A549 (cell line): ENCODE data around the gene DEXI. TPM values are rescaled to one million over a fixed set of nuclear protein-coding genes. Genes with fewer than 3 reads are reported as not detected.

Experiments used
- ATAC-seq, 2 experiments: fragments of 200-7000 bp in 1 of 2; fragments of >200 bp in 1 of 2; cut with Nextera tagmentation in 1 of 2; cut with Tn5 transposase in 1 of 2; 3 replicates each; pipeline versions ENCODE4 v1.8.0 to v1.9.1; 2018 to 2020; ENCODE audit warnings: mild to moderate bottlenecking in 1 of 2, moderate library complexity in 1 of 2
- CTCF ChIA-PET: fragments of 300-600 bp; sonication (Branson Sonifier 250); formaldehyde crosslinking; extraction: SDS; loops from one replicate; lab custom pipeline; 2021; ENCODE audit warnings: antibody characterized with exemption, inconsistent platforms; lab: Yijun Ruan, JAX
- POLR2A ChIA-PET: fragments of 350-600 bp; formaldehyde crosslinking; extraction: SDS; loops from one replicate; lab custom pipeline; 2021; ENCODE audit warnings: antibody characterized with exemption, inconsistent platforms; lab: Yijun Ruan, JAX
- DNase-seq, 2 experiments: peaks; one replicate each; pipeline versions ENCODE4 v3.0.0 to v3.0.0-alpha.2; 2011 to 2016; ENCODE audit warnings: low read depth in 1 of 2, low spot score in 1 of 2
- FAIRE-seq: peaks from 2 replicates; lab custom pipeline; 2011; peaks lifted over from hg19 to GRCh38; lab: Jason Lieb, UNC
- H3K27ac ChIP-seq, 2 experiments: fragments of >200 bp; sonication (Bioruptor Twin); formaldehyde crosslinking; 3 replicates each; pipeline ENCODE4 v1.5.1; 2016 to 2017
- H3K4me1 ChIP-seq: fragments of >200 bp; sonication (Bioruptor Twin); formaldehyde crosslinking; 3 replicates; pipeline ENCODE4 v1.6.1; 2016
- H3K4me2 ChIP-seq: fragments of >200 bp; sonication (Bioruptor Twin); formaldehyde crosslinking; 3 replicates; pipeline ENCODE4 v1.6.1; 2016
- H3K4me3 ChIP-seq: fragments of >200 bp; sonication (Bioruptor Twin); formaldehyde crosslinking; 3 replicates; pipeline ENCODE4 v1.5.1; 2016
- H3K9me3 ChIP-seq: fragments of >200 bp; sonication (Bioruptor Twin); formaldehyde crosslinking; 3 replicates; pipeline ENCODE4 v1.6.1; 2016
- CHD2 ChIP-seq: fragments of 150-350 bp; IDR thresholded peaks from 2 replicates; pipeline ENCODE4 v1.6.1; 2014; ENCODE audit warnings: low read length; ENCODE audit not compliant: partially characterized antibody
- EHF ChIP-seq: fragments of 250-450 bp; sonication (Bioruptor Pico); IDR thresholded peaks from 2 replicates; pipeline ENCODE4 v1.5.0; 2020; ENCODE audit warnings: mild to moderate bottlenecking
- EHMT2 ChIP-seq: fragments of 200-600 bp; sonication (generic); IDR thresholded peaks from 2 replicates; pipeline ENCODE4 v1.6.1; 2016; ENCODE audit warnings: antibody characterized with exemption, low read depth, mild to moderate bottlenecking, moderate library complexity
- FOXS1 ChIP-seq: fragments of 250-450 bp; sonication (Bioruptor Pico); IDR thresholded peaks from 2 replicates; pipeline ENCODE4 v1.5.0; 2020; ENCODE audit warnings: mild to moderate bottlenecking, moderate library complexity
- HEYL ChIP-seq: fragments of 250-450 bp; sonication (Bioruptor Pico); IDR thresholded peaks from 2 replicates; pipeline ENCODE4 v1.8.0; 2021; ENCODE audit warnings: mild to moderate bottlenecking, moderate library complexity
- HMGXB4 ChIP-seq: fragments of 250-450 bp; sonication (Bioruptor Pico); IDR thresholded peaks from 2 replicates; pipeline ENCODE4 v1.5.0; 2021; ENCODE audit warnings: mild to moderate bottlenecking, moderate library complexity, borderline replicate concordance
- KDM1A ChIP-seq: fragments of 200-600 bp; sonication (generic); IDR thresholded peaks from 2 replicates; pipeline ENCODE4 v1.6.1; 2016; ENCODE audit warnings: low read depth, mild to moderate bottlenecking
- MAFK ChIP-seq: fragments of 450-650 bp; IDR thresholded peaks from 2 replicates; pipeline ENCODE4 v1.6.1; 2014; ENCODE audit not compliant: partially characterized antibody
- MAZ ChIP-seq: fragments of 150-350 bp; IDR thresholded peaks from 2 replicates; pipeline ENCODE4 v1.6.1; 2014; ENCODE audit warnings: antibody characterized with exemption, low read depth, low read length, borderline replicate concordance
- MYC ChIP-seq: IDR thresholded peaks from 2 replicates; pipeline ENCODE4 v1.6.1; 2012; ENCODE audit warnings: mild to moderate bottlenecking, inconsistent platforms, low read length, improper control_type of control experiment, borderline replicate concordance
- NPAS2 ChIP-seq: fragments of 250-450 bp; sonication (Bioruptor Pico); IDR thresholded peaks from 2 replicates; pipeline ENCODE4 v1.8.0; 2022; ENCODE audit warnings: mild to moderate bottlenecking, moderate library complexity, borderline replicate concordance
- PHF8 ChIP-seq: fragments of 200-600 bp; sonication (generic); IDR thresholded peaks from 2 replicates; pipeline ENCODE4 v1.6.1; 2016; ENCODE audit warnings: low read depth, mild to moderate bottlenecking, antibody characterized with exemption, moderate library complexity, borderline replicate concordance
- RAD21 ChIP-seq, 2 experiments: fragments of >200 bp in 1 of 2; sonication (Bioruptor Twin) in 1 of 2; formaldehyde crosslinking in 1 of 2; IDR thresholded peaks in 1 of 2; conservative IDR thresholded peaks in 1 of 2; 2 replicates in 1 of 2; 3 replicates in 1 of 2; pipeline ENCODE4 v1.6.1; 2012 to 2018; ENCODE audit warnings: inconsistent platforms in 1 of 2
- RARB ChIP-seq: fragments of 250-450 bp; sonication (Bioruptor Pico); IDR thresholded peaks from 2 replicates; pipeline ENCODE4 v1.8.0; 2021; ENCODE audit warnings: mild to moderate bottlenecking, moderate library complexity
- RCOR1 ChIP-seq: fragments of 150-350 bp; IDR thresholded peaks from 2 replicates; pipeline ENCODE4 v1.6.1; 2014; ENCODE audit warnings: antibody characterized with exemption, low read length, low read depth
- REST ChIP-seq: fragments of 200-600 bp; sonication (generic); IDR thresholded peaks from 2 replicates; pipeline ENCODE4 v1.6.1; 2016; ENCODE audit warnings: antibody characterized with exemption, mild to moderate bottlenecking, moderate library complexity
- RNF2 ChIP-seq: fragments of 200-600 bp; sonication (generic); IDR thresholded peaks from 2 replicates; pipeline ENCODE4 v1.6.1; 2016; ENCODE audit warnings: low read depth, mild to moderate bottlenecking, antibody characterized with exemption, moderate library complexity, borderline replicate concordance
- SREBF2 ChIP-seq: fragments of 450-650 bp; IDR thresholded peaks from 2 replicates; pipeline ENCODE4 v1.6.1; 2014; ENCODE audit warnings: mild to moderate bottlenecking, moderate library complexity
- USF2 ChIP-seq: fragments of 450-650 bp; IDR thresholded peaks from 2 replicates; pipeline ENCODE4 v1.6.1; 2014; ENCODE audit warnings: antibody characterized with exemption
- ZNF302 ChIP-seq: fragments of 250-450 bp; sonication (Bioruptor Pico); IDR thresholded peaks from 2 replicates; pipeline ENCODE4 v1.9.0; 2021; ENCODE audit warnings: inconsistent platforms, mild to moderate bottlenecking, moderate library complexity
- WGBS: methylation state at CpG from one replicate; pipeline ENCODE4 v1.1.6; 2017; ENCODE audit errors: missing lambda C conversion rate; 5-methylcytosine and 5-hydroxymethylcytosine counted together
- polyA plus RNA-seq, 4 experiments: library from polyadenylated mRNA; depleted of rRNA in 3 of 4; stranded (reverse); fragments of >200 nt; fragmentation: RNase III in 1 of 4; extraction: RNeasy Plus Mini Kit Qiagen cat#74134 plus additional on column Dnase treatment in 1 of 4; gene quantifications; 2 replicates in 3 of 4; 3 replicates in 1 of 4; pipeline ENCODE4 v1.2.3, GENCODE V29; 2011 to 2017

The DEXI gene
- polyA plus RNA-seq, 2 of the 4 experiments (the other 2 are of a cell fraction), result 22.0 to 34.0 TPM

GRCh38 chr16:10970065-10970464 is 27.8 kb upstream of the DEXI start:
- ChIA-PET POLR2A (interaction anchor here (0.5 to 1.7 kb wide), 2 partner anchors 12 to 286 kb away, joined by 3 to 30 read pairs; partner anchors contain the start of gene SOCS1), CTCF (interaction anchor here (0.5 to 19.6 kb wide), 6 partner anchors 9 to 790 kb away, joined by 3 to 364 read pairs (median 43); partner anchors contain the start of genes CLEC16A and SOCS1)
- WGBS, result 84% methylated on average over 2 of the region's 2 CpGs
- Histone ChIP-seq H3K4me2 (no peak overlapping the region), H3K9me3 (no peaks in the 10 kb centered on the region), H3K4me3 (no peak overlapping the region), H3K4me1 (no peaks in the 10 kb centered on the region), H3K27ac (no peak overlapping the region)
- ATAC-seq, result no peak
- no peak for DNase-seq
- no peak for FAIRE-seq
- TF ChIP-seq MAZ (no peak), KDM1A (no peak)

- ATAC-seq, result no peak
- no peak overlapping the region for H3K27ac ChIP-seq
- TF ChIP-seq RARB (CRISPR knock-in tag) (no peak), EHF (CRISPR knock-in tag) (no peak), MYC (no peak), RAD21 (conservative IDR thresholded peaks at IDR 0.05 in 1 of 2, IDR thresholded peaks at IDR 0.05 in 1 of 2) (no peak), SREBF2 (no peak), HMGXB4 (CRISPR knock-in tag) (no peak)
- TF ChIP-seq, all 56 proteins: peak for 0
- FAIRE-seq (no peak), DNase-seq (no peak)
- CTCF ChIA-PET, result interaction anchor here (16.6 to 19.6 kb wide), 2 partner anchors 20 to 287 kb away, joined by 284 to 364 read pairs; partner anchors contain the start of genes CLEC16A and SOCS1
- Histone ChIP-seq H3K4me2 (no peak overlapping the region), H3K4me1 (no peaks in the 10 kb centered on the region), H3K4me3 (no peak overlapping the region), H3K9me3 (no peaks in the 10 kb centered on the region)
- WGBS, result 24% methylated on average over 1 of the region's 1 CpG
- POLR2A ChIA-PET, result interaction anchor here (0.5 to 2.7 kb wide), 2 partner anchors 12 to 286 kb away, joined by 3 to 9 read pairs; partner anchors contain the start of gene SOCS1
These were observed 27.3 kb upstream of the DEXI start for GRCh38 chr16:10969615-10970014.

GRCh38 chr16:10968498-10968897 is 26.2 kb upstream of the DEXI start:
- FAIRE-seq (no peak), DNase-seq (no peak), ATAC-seq (no peak)
- H3K9me3 ChIP-seq, result no peaks in the 10 kb centered on the region
- TF ChIP-seq HEYL (CRISPR knock-in tag) (no peak), REST (no peak)
- H3K4me1 ChIP-seq, result 0 out of 3 replicates have a peak, but pooled peaks cover 3% of the 10 kb centered on the region
- no peak overlapping the region for H3K27ac ChIP-seq
- 91% methylated on average over 3 of the region's 3 CpGs for WGBS
- ChIA-PET POLR2A (interaction anchor here (0.6 to 2.7 kb wide), 2 partner anchors 11 to 287 kb away, joined by 5 to 9 read pairs; partner anchors contain the start of gene SOCS1), CTCF (interaction anchor here (0.8 to 19.6 kb wide), 10 partner anchors 9 to 739 kb away, joined by 3 to 364 read pairs (median 3); partner anchors contain the start of genes CLEC16A and SOCS1)
- H3K4me2 ChIP-seq, result no peak overlapping the region
- H3K4me3 ChIP-seq, result no peak overlapping the region

GRCh38 chr16:10967986-10968385 is 25.7 kb upstream of the DEXI start:
- DNase-seq (no peak), ATAC-seq (no peak), FAIRE-seq (no peak)
- Histone ChIP-seq H3K4me2 (no peak overlapping the region), H3K27ac (no peak overlapping the region), H3K4me3 (no peak overlapping the region), H3K4me1 (0 out of 3 replicates have a peak, but pooled peaks cover 3% of the 10 kb centered on the region), H3K9me3 (no peaks in the 10 kb centered on the region)
- WGBS, result 88% methylated on average over 5 of the region's 5 CpGs
- POLR2A ChIA-PET, result interaction anchor here (0.6 to 2.7 kb wide), 2 partner anchors 10 to 288 kb away, joined by 5 to 9 read pairs; partner anchors contain the start of gene SOCS1
- CTCF ChIA-PET, result interaction anchor here (0.8 to 19.6 kb wide), 9 partner anchors 8 to 739 kb away, joined by 3 to 364 read pairs (median 3); partner anchors contain the start of genes CLEC16A and SOCS1
- no peak for TF ChIP-seq NPAS2 (CRISPR knock-in tag)
- no peak for TF ChIP-seq FOXS1 (CRISPR knock-in tag)
- no peak for TF ChIP-seq KDM1A
- no peak for TF ChIP-seq HEYL (CRISPR knock-in tag)
- no peak for TF ChIP-seq EHMT2
- TF ChIP-seq MAFK, result no peak
- TF ChIP-seq USF2, result no peak
- TF ChIP-seq CHD2, result no peak
- TF ChIP-seq RCOR1, result no peak
- TF ChIP-seq ZNF302 (CRISPR knock-in tag), result no peak
- TF ChIP-seq RNF2, result no peak
- no peak for TF ChIP-seq PHF8
